ENCODE measurements around the gene LGALS3BP.

Gene LGALS3BP

GRCh38 chr17:79017546-79018369 lies 38.0 kb upstream of the LGALS3BP start:
- no peak for DNase-seq (ENCODE audit: low read depth in 4 of 4, low spot score in 1 of 4)

GRCh38 chr17:79014158-79014758 lies 34.5 kb upstream of the LGALS3BP start:
- no peak for DNase-seq (ENCODE audit: low read depth in 4 of 4, low spot score in 1 of 4)

- DNase-seq (ENCODE audit: low read depth in 4 of 4, low spot score in 1 of 4): no peak
Observed at GRCh38 chr17:79012563-79013134, 32.9 kb upstream of the LGALS3BP start.

GRCh38 chr17:79011451-79012147 lies 31.9 kb upstream of the LGALS3BP start:
- no peak for DNase-seq (ENCODE audit: low read depth in 4 of 4, low spot score in 1 of 4)

- no peak for DNase-seq (ENCODE audit: low read depth in 4 of 4, low spot score in 1 of 4)
Observed at GRCh38 chr17:79010304-79010646, 30.6 kb upstream of the LGALS3BP start.

- DNase-seq (ENCODE audit: low read depth in 4 of 4, low spot score in 1 of 4): peak; percentile 49 to 72 (median 64)
Observed at GRCh38 chr17:79009397-79010303, 29.9 kb upstream of the LGALS3BP start, which contains the start of gene CANT1. CANT1 (minus strand) TSS chr17:79009764; CDS start chr17:78997622, 12,142 bp downstream.

- no peak for DNase-seq (ENCODE audit: low read depth in 4 of 4, low spot score in 1 of 4)
Observed at GRCh38 chr17:79008666-79009387, 29.1 kb upstream of the LGALS3BP start.

- no peak for DNase-seq (ENCODE audit: low read depth in 4 of 4, low spot score in 1 of 4)
Observed at GRCh38 chr17:79007504-79008381, 28.0 kb upstream of the LGALS3BP start.

GRCh38 chr17:79006794-79007503 lies 27.2 kb upstream of the LGALS3BP start:
- no peak for DNase-seq (ENCODE audit: low read depth in 4 of 4, low spot score in 1 of 4)

- no peak for DNase-seq (ENCODE audit: low read depth in 4 of 4, low spot score in 1 of 4)
Observed at GRCh38 chr17:79006046-79006445, 26.3 kb upstream of the LGALS3BP start.

GRCh38 chr17:79005063-79005861 lies 25.5 kb upstream of the LGALS3BP start:
- no peak for DNase-seq (ENCODE audit: low read depth in 4 of 4, low spot score in 1 of 4)

GRCh38 chr17:79003661-79004411 lies 24.1 kb upstream of the LGALS3BP start:
- DNase-seq (ENCODE audit: low read depth in 4 of 4, low spot score in 1 of 4): no peak

GRCh38 chr17:79002796-79003593 lies 23.3 kb upstream of the LGALS3BP start:
- no peak for DNase-seq (ENCODE audit: low read depth in 4 of 4, low spot score in 1 of 4)

- no peak for DNase-seq (ENCODE audit: low read depth in 4 of 4, low spot score in 1 of 4)
Observed at GRCh38 chr17:79002291-79002690, 22.6 kb upstream of the LGALS3BP start.

- no peak for DNase-seq (ENCODE audit: low read depth in 4 of 4, low spot score in 1 of 4)
Observed at GRCh38 chr17:79001190-79002020, 21.7 kb upstream of the LGALS3BP start.
